ENCODE data around the gene OGA. TPM values are rescaled to one million over a fixed set of nuclear protein-coding genes. Genes with fewer than 3 reads are reported as not detected.

The OGA gene
- total and polyA plus RNA-seq, 2 of the 8 experiments (the other 6 are each of a cell fraction or from before 2014, with no cell fraction given), result 31.2 to 107 TPM

DNA sequence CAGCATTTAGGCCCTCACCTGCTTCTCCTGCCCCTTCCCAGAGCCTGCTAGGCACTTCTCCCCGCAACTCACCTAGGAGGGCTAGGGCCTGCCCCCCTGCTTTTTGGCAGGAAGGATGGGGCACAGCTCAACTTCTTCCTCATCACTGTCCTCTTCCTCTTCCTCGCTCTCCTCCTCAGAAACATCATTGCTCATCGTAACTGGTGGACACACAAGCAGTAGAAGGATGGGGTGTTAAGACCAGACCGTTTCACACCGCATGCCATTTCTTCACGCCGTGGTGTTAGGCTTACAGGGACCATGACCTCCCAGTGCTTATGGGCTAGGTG, 36.6 kb downstream of the OGA start:
- Histone ChIP-seq H2BK20ac (ENCODE audit: low read length) (no peak overlapping the region), H3K79me2 (ENCODE audit: control insufficient read depth in 1 of 2, insufficient read depth in 2 of 2, low read length in 2 of 2) (peaks cover 0 to 8% of the 10 kb centered on the region in 2 experiments; a peak in 1 of 4 replicates), H4K20me1 (replicated peaks in 1 of 2; ENCODE audit: control insufficient read depth in 1 of 2, insufficient read depth in 2 of 2, low read length in 2 of 2) (peaks cover 15 to 29% of the 10 kb centered on the region in 2 experiments), H3K27ac (ENCODE audit: low read depth, low read length) (no peak overlapping the region), H3K9ac (replicated peaks in 1 of 4; ENCODE audit: extremely low read depth in 1 of 4, low read depth in 3 of 4, low read length in 3 of 4) (0 out of 7 replicates have a peak overlapping the region, but pooled peaks of 1 of the 4 experiments have one; percentile 6), H3K4ac (replicated peaks; ENCODE audit: insufficient read length, low read depth, low read length) (no peak overlapping the region), H3K4me1 (replicated peaks in 1 of 4; ENCODE audit: control insufficient read depth in 3 of 4, insufficient read depth in 4 of 4, low read length in 3 of 4) (peaks cover 4 to 36% (median 20%) of the 10 kb centered on the region in 4 experiments), H3K23ac (ENCODE audit: insufficient read length) (no peak overlapping the region), H2BK15ac (ENCODE audit: low read length) (no peak overlapping the region), H3K56ac (replicated peaks; ENCODE audit: insufficient read length, low read depth, low read length) (no peak overlapping the region), H2BK120ac (replicated peaks; ENCODE audit: low read depth, low read length) (no peak overlapping the region), H4K8ac (ENCODE audit: extremely low read depth, insufficient read depth, low read length) (no peak overlapping the region), H3K27me3 (replicated peaks in 1 of 4; ENCODE audit: control insufficient read depth in 3 of 4, extremely low read depth in 1 of 4, insufficient read depth in 3 of 4, low read length in 3 of 4) (peaks cover 19 to 32% (median 27%) of the 10 kb centered on the region in 4 experiments), H2AFZ (ENCODE audit: low read length) (no peak overlapping the region), H2BK5ac (ENCODE audit: low read depth, low read length) (no peak overlapping the region), H3K9me3 (ENCODE audit: insufficient read depth in 2 of 2, low read depth in 1 of 2, low read length in 1 of 2) (no peaks in the 10 kb centered on the region), H3K79me1 (ENCODE audit: low read depth, low read length) (peaks cover 7% of the 10 kb centered on the region), H4K91ac (replicated peaks; ENCODE audit: insufficient read length, low read length) (no peak overlapping the region), H3K36me3 (ENCODE audit: control insufficient read depth in 2 of 4, insufficient read depth in 4 of 4, low read length in 3 of 4) (peaks cover 8 to 10% (median 9%) of the 10 kb centered on the region in 4 experiments; a peak in 7 of 8 replicates), H3K4me3 (ENCODE audit: extremely low read depth in 1 of 4, insufficient read depth in 2 of 4, low read depth in 3 of 4, low read length in 4 of 4) (peak overlapping the region in 1 of 4 experiments; percentile 90; a peak in 1 of 8 replicates), H3K18ac (ENCODE audit: extremely low read depth, low read length) (no peak overlapping the region), H3K14ac (ENCODE audit: insufficient read length) (no peak overlapping the region), H3K23me2 (ENCODE audit: low read depth, low read length) (peaks cover 30% of the 10 kb centered on the region), H2BK12ac (ENCODE audit: low read depth, low read length) (no peak overlapping the region), H2AK5ac (ENCODE audit: low read depth, low read length) (no peak overlapping the region), H4K5ac (ENCODE audit: insufficient read length, low read depth, low read length) (no peak overlapping the region), H3K4me2 (ENCODE audit: insufficient read depth in 1 of 2, low read depth in 2 of 2, low read length in 2 of 2) (peak overlapping the region; percentile 78 to 95; a peak in 3 of 4 replicates)
- WGBS, 2 experiments (ENCODE audit: extremely low coverage in 1 of 2, insufficient coverage in 1 of 2, insufficient read length in 1 of 2, insufficient replicate concordance in 2 of 2, low coverage in 1 of 2, low lambda C conversion rate in 2 of 2, missing lambda C conversion rate in 1 of 2), result 88% methylated on average over 7 of the region's 7 CpGs; no CpG with 5 or more reads in 1 of the 2 experiments
- no peak for FAIRE-seq
- no peak for DNase-seq (ENCODE audit: low read depth in 1 of 2, low spot score in 2 of 2)
- TF ChIP-seq GABPA (IDR thresholded peaks at IDR 0.05; ENCODE audit: borderline replicate concordance, insufficient read depth, low read length), result no peak
- CTCF ChIA-PET (ENCODE audit: partially characterized antibody), result interaction anchor here (0.6 to 9.8 kb wide), 63 partner anchors 8 to 568 kb away, joined by 3 to 246 read pairs (median 5); partner anchors contain the start of genes DPCD, KCNIP2, OGA and POLL
- POLR2A ChIA-PET (ENCODE audit: partially characterized antibody), result interaction anchor here (0.8 to 9.1 kb wide), 11 partner anchors 7 to 189 kb away, joined by 3 to 66 read pairs (median 5); partner anchors contain the start of gene OGA

Data from H1 (cell line).